Sigmoid colon (tissue), 4 donors: ENCODE measurements around the gene SAPCD1.

ENCODE experiments used
- CTCF ChIP-seq, 4 experiments: fragments of 450-650 bp in 3 of 4; fragments of 200-600 bp in 1 of 4; IDR thresholded peaks; one replicate each; pipeline ENCODE4 v1.5.1; 2016 to 2019; ENCODE audit warnings: antibody characterized with exemption in 4 of 4, mild to moderate bottlenecking in 3 of 4, moderate library complexity in 2 of 4
- EP300 ChIP-seq, 4 donors: sonication (generic); formaldehyde crosslinking; IDR thresholded peaks; one replicate each; pipeline ENCODE4 v1.6.1; 2017; ENCODE audit warnings: antibody characterized with exemption in 4 of 4
- POLR2A ChIP-seq, 2 donors: fragments of 450-650 bp; IDR thresholded peaks; one replicate each; pipeline ENCODE4 v1.6.1; 2016; ENCODE audit warnings: antibody characterized with exemption in 2 of 2, mild to moderate bottlenecking in 2 of 2, moderate library complexity in 2 of 2
- POLR2AphosphoS5 ChIP-seq, 4 donors: sonication (generic); formaldehyde crosslinking; IDR thresholded peaks; one replicate each; pipeline ENCODE4 v1.6.1; 2017; ENCODE audit warnings: antibody characterized with exemption in 4 of 4

DNA sequence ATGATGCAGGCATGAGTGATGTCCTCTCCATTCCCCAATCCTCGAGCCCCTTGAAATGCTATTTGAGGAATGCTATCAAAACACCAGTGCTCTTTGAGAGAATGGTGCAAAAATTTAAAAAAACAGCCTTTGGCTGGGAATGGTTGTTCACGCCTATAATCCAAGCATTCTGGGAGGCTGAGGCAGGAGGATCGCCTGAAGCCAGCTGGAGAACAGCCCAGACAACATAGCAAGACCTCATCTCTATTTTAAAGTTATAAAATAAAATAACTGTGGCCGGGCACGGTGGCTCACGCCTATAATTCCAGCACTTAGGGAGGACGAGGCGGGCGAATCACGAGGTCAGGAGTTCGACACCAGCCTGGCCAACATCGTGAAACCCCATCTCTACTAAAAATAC is 37.3 kb downstream of the SAPCD1 start:
- no peak for TF ChIP-seq CTCF (IDR thresholded peaks at IDR 0.05)
- no peak for TF ChIP-seq POLR2A (IDR thresholded peaks at IDR 0.05)
- no peak for TF ChIP-seq POLR2AphosphoS5 (IDR thresholded peaks at IDR 0.05)
- TF ChIP-seq EP300 (IDR thresholded peaks at IDR 0.05), result no peak
